Measurements from ENCODE around the gene GPS1.
A peak's percentile ranks its signal among the peaks of the same experiment; 100 is the strongest.

Gene GPS1

GRCh38 chr17:82091264-82092066 lies 39.8 kb downstream of the GPS1 start:
- DNase-seq = no peak

- DNase-seq = no peak
Measured at GRCh38 chr17:82092094-82092586, 40.4 kb downstream of the GPS1 start.

DNA sequence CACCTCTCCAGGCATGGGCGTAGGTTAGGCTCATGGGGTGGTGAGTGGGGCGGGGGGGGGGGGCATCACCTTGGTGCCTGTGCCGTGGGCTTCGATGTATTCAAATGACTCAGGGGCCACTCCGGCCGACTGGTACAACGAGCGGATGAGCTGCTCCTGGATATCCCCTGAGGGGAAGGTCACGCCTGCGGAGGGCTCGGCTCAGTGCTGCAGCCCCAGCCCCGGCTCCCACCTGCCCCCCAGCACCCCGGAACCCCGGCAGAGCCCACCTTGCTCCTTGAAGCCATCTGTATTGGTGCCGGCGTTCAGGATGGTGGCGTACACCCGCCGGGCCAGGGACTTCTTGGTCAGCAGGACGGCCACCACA lies 40.9 kb downstream of the GPS1 start:
- no peak for DNase-seq

- DNase-seq = no peak
Measured at GRCh38 chr17:82092995-82093751, 41.5 kb downstream of the GPS1 start.

- DNase-seq = no peak
Measured at GRCh38 chr17:82094931-82095776, 43.5 kb downstream of the GPS1 start.

- no peak for DNase-seq
Measured at GRCh38 chr17:82095777-82096708, 44.3 kb downstream of the GPS1 start.

DNA sequence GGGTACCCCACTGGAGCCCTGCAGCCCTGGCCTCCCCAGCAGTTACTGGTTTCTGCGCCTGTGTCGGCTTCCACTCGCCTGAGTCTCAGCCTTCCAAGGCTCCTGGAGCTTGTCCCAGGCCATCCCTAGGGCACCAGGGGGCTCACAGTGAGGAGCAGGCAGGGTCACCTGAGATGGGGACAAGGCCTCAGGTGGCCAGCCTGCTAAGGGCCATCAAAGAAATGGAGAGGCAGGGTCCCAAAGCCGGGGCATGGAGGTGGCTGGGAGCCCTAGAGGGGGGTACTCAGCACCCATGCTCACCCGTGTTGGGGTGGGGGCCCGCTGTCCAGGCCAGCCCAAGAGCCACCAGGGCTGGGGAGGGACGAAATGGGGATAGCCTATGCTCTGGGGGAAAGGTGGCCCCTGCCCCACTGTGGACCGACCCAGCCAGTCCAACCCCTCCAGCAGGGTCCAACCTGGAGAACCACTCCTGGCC lies 45.0 kb downstream of the GPS1 start:
- no peak for DNase-seq

- no peak for DNase-seq
Measured at GRCh38 chr17:82097184-82097918, 45.7 kb downstream of the GPS1 start.

GRCh38 chr17:82097919-82098168 lies 46.1 kb downstream of the GPS1 start:
- no peak for DNase-seq

- DNase-seq = peak; percentile 97
Measured at GRCh38 chr17:82098169-82098938, 46.7 kb downstream of the GPS1 start, which contains the start of gene FASN. FASN (minus strand) TSS chr17:82098236; CDS start chr17:82096445, 1,791 bp downstream.

DNA sequence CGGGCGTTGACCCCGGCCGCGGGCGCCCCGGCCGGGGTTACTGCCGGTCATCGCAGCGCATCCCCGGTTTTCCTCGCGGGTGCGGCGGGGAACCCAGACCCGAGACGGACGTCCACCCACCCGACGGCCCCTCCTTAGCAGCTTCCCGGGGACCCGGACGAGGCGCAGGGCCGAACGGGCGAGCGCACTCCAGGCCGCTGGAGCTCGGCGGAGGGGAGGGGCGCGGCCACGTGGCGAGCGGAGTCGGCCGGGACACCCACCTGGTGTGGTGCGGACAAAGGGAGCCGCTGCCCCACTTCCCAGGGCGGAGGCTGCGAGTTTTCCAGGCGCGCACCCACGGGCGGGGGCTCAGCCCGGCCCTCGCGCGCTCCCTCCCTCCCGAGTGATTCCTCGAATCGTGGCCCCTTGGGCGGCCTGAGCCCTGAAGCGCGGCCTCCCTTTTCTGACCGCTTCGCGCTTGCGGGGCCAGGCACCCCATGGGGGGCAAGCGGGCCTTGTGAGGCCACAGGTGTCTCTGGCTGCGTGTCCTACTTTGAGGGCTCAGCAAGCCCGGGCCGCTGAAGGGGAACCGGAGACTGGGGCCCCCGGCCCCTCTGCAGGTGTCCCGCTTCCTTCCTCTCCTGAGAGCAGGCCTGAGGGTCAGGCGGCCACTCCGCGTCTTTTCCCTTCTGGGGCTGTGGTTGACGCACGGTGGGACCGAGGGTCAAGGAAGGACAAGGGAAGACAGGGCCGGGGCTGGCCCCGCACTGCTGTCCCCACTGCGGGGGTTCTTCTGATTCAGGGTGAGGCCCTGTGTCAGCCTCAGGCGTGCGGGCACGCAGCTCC lies 47.5 kb downstream of the GPS1 start:
- DNase-seq = no peak

- DNase-seq = no peak
Measured at GRCh38 chr17:82100502-82101298, 49.0 kb downstream of the GPS1 start.

DNA sequence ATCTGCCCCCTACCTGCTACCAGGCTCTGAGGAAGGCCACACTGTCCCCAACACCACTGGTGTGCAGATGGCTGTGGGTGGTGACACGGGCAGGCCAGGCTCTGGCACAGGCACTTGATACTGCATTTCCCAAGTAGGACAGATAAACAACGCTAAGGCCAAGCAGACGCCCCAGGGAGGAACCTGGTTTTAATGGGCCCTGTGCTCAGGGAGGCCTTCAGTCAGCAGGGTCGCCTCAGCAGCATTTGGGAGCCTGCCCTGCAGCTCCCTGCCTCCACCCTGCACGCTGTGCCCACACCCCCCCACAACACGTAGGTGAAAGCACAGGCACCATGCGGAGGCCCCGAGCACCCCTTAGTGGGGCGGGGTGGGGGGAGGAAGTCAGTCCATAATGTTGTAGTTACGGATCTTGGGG lies 49.6 kb downstream of the GPS1 start:
- DNase-seq = no peak

DNA sequence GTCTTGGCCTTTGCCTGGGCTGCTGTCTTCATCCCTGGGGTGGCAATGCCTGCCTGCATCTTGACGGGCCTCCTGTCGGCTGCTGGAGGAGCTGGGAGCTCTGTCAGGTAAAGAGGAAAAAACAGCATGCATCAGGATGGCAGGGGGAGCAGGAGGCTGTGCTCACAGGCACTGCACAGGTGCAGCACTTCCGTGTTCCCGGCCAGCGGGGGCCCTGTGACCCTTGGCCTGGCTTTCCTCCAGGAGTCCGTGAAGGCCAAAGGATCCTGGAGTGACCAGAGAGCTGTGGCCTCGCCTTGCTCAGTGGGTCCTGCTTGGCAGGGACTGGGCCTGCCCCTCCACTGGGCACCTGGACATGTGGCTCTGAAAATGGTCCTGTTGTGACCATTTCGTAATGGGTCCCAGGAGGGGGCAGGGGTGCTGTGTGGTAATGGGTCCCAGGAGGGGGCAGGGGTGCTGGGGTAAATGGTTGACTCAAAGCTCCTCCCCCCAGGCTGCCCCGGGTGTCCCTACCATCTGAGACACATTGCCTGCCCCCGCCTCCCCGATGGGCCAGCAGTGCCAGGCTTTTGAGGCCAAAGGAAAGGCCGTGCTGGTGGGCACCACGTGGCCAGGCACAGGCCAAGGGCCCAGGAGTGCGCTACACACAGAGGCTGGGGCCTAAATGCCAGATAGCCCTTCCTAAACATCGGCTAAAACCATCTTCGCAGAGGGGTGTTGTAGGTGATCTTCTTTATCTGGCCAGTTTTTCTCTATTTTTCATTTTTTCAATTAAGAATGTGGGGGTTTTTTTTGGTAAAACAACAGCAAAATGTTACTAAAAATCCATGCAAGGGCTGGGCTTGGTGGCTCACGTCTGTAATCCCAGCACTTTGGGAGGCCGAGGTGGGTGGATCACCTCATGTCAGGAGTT lies 50.3 kb downstream of the GPS1 start:
- no peak for DNase-seq

DNA sequence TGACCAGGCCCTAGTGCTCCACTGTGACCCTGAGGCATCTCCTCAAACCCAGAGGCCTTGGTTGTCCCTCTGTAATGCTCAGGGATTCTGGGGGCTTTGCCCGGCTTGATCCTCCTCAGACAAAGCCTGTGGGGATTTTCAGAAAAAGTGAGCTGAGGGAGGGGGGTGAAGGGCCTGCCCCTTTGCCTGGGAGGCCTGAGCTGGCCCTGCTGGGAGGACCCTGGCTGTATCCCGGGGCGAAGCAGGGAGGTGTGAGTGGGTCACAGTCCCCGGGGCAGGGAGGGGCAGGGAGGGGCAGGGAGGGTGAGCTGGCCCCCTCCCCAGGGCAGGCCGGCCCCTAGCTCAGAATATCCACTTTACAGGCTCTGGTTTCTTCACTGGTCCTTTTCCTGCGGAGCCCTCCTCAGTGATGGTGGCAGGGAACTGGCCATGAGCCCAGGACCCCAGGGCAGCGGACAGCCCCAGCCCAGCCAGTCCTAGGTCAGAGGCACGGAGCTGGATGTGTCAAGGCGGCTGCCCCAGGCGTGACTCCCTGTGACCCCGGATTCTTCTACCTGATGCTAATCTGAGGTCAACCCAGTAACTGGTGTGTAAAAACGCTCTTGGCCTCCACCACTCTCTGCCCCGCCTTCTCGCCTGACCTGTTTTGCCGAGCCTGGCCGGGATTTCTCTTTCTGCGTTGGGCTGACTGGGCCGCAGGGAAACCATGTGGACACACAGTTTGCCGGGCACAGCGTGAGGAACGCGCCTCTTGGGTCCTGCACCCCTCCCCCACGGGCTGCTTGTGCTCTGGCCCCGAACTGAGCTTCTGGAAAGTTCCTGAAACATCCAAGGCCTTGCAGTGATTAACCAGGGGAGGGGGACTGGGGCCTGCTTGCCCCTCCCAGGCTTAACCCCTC lies 52.1 kb downstream of the GPS1 start:
- DNase-seq = no peak

- no peak for DNase-seq
Measured at GRCh38 chr17:82104797-82105416, 53.2 kb downstream of the GPS1 start.

Data from fibroblast of skin of abdomen (primary cell).